NB4 (cell line): ENCODE results near the gene NUP214.

Experiments used
- CTCF ChIP-seq: IDR thresholded peaks from one replicate; pipeline ENCODE4 v1.5.1; 2012; ENCODE audit warnings: low read depth, low read length
- MAX ChIP-seq: IDR thresholded peaks from 2 replicates; pipeline ENCODE4 v1.6.1; 2011; ENCODE audit warnings: low read depth, low read length
- POLR2A ChIP-seq: IDR thresholded peaks from 2 replicates; pipeline ENCODE4 v1.6.1; 2011; ENCODE audit warnings: mild to moderate bottlenecking; ENCODE audit not compliant: insufficient read length; ENCODE audit errors: extremely low read depth

GRCh38 chr9:131160416-131161112 lies 35.2 kb downstream of the NUP214 start:
- TF ChIP-seq CTCF (no peak), POLR2A (no peak), MAX (no peak)
